H1 (cell line): Measurements from ENCODE around the gene SATB2. TPM values are rescaled to one million over a fixed set of nuclear protein-coding genes. Genes with fewer than 3 reads are reported as not detected.

Source experiments
- CHD7 ChIP-seq: fragments of 300-600 bp; sonication (generic); IDR thresholded peaks from 2 replicates; pipeline ENCODE4 v1.7.1; 2012; ENCODE audit warnings: low read length, moderate library complexity, mild to moderate bottlenecking, inconsistent platforms; ENCODE audit not compliant: insufficient replicate concordance
- HDAC2 ChIP-seq, 2 experiments: fragments of 300-600 bp in 1 of 2; sonication (generic) in 1 of 2; IDR thresholded peaks; 2 replicates each; pipeline ENCODE4 v1.6.1; 2011 to 2012; ENCODE audit warnings: low read depth in 2 of 2, low read length in 2 of 2, mild to moderate bottlenecking in 2 of 2, moderate library complexity in 2 of 2, borderline replicate concordance in 1 of 2, inconsistent platforms in 1 of 2
- TCF12 ChIP-seq: IDR thresholded peaks from 2 replicates; pipeline ENCODE4 v1.6.1; 2011; ENCODE audit warnings: low read depth, mild to moderate bottlenecking, low read length
- polyA plus RNA-seq, 7 experiments: library from polyadenylated mRNA; depleted of rRNA in 3 of 7; stranded (reverse) in 5 of 7; unstranded in 2 of 7; fragments of >200 nt in 5 of 7; fragments of 200-250 nt in 2 of 7; gene quantifications; 1 replicate in 5 of 7; 2 replicates in 1 of 7; 4 replicates in 1 of 7; pipeline versions ENCODE4 v1.2.1 to v1.2.3, GENCODE V29; 2011 to 2013; ENCODE audit warnings: missing spikeins in 2 of 7, mixed read lengths in 2 of 7
- total RNA-seq: library from RNA; stranded (reverse); fragmentation: NEBNext Ultra II Directional; extraction: Animal tissue kit (Norgen Biotek cat#: 25700); gene quantifications from 2 replicates; pipeline ENCODE4 v1.2.1, GENCODE V29; 2021

SATB2 gene
- total and polyA plus RNA-seq, 2 of the 8 experiments (the other 6 are each of a cell fraction or from before 2014, with no cell fraction given) = 1.3 to 5.7 TPM

- TF ChIP-seq CHD7 (no peak), TCF12 (no peak), HDAC2 (IDR thresholded peaks at IDR 0.05; ENCODE audit: borderline replicate concordance in 1 of 2, low read depth in 2 of 2, low read length in 2 of 2) (no peak)
These were observed 236.8 kb downstream of the SATB2 start (continued) for GRCh38 chr2:199220920-199221319.
